ENCODE measurements around the gene B3GALT6.

The B3GALT6 gene

GRCh38 chr1:1215881-1216605 lies 16.0 kb upstream of the B3GALT6 start:
- ATAC-seq (replicated peaks; ENCODE audit: extremely low read depth, poor library complexity, severe bottlenecking) (no peak), DNase-seq (ENCODE audit: low spot score in 2 of 2) (no peak)
- Mint-ChIP-seq H3K36me3 (ENCODE audit: insufficient read depth) (peaks cover 26% of the 10 kb centered on the region), H3K4me1 (peaks cover 24% of the 10 kb centered on the region), H3K4me3 (peak overlapping the region; percentile 43), H3K27ac (ENCODE audit: low read depth) (peak overlapping the region; percentile 90), H3K9me3 (no peaks in the 10 kb centered on the region), H3K27me3 (no peaks in the 10 kb centered on the region)

GRCh38 chr1:1216770-1217620 lies 15.0 kb upstream of the B3GALT6 start:
- H3K4me1 Mint-ChIP-seq = peaks cover 24% of the 10 kb centered on the region
- H3K27ac Mint-ChIP-seq (ENCODE audit: low read depth) = peak overlapping the region; percentile 90
- H3K27me3 Mint-ChIP-seq = no peaks in the 10 kb centered on the region
- DNase-seq (ENCODE audit: low spot score in 2 of 2) (no peak), ATAC-seq (replicated peaks; ENCODE audit: extremely low read depth, poor library complexity, severe bottlenecking) (no peak)
- H3K36me3 Mint-ChIP-seq (ENCODE audit: insufficient read depth) = peaks cover 26% of the 10 kb centered on the region
- H3K9me3 Mint-ChIP-seq = no peaks in the 10 kb centered on the region
- H3K4me3 Mint-ChIP-seq = peak overlapping the region; percentile 43

GRCh38 chr1:1217621-1218523 lies 14.2 kb upstream of the B3GALT6 start:
- no peaks in the 10 kb centered on the region for H3K9me3 Mint-ChIP-seq
- DNase-seq (ENCODE audit: low spot score in 2 of 2) (no peak), ATAC-seq (replicated peaks; ENCODE audit: extremely low read depth, poor library complexity, severe bottlenecking) (no peak)
- H3K4me1 Mint-ChIP-seq = peaks cover 27% of the 10 kb centered on the region
- H3K36me3 Mint-ChIP-seq (ENCODE audit: insufficient read depth) = peaks cover 31% of the 10 kb centered on the region
- H3K27ac Mint-ChIP-seq (ENCODE audit: low read depth) = no peak overlapping the region
- no peaks in the 10 kb centered on the region for H3K27me3 Mint-ChIP-seq
- no peak overlapping the region for H3K4me3 Mint-ChIP-seq

GRCh38 chr1:1218524-1219200 lies 13.4 kb upstream of the B3GALT6 start:
- Mint-ChIP-seq H3K9me3 (no peaks in the 10 kb centered on the region), H3K36me3 (ENCODE audit: insufficient read depth) (peaks cover 36% of the 10 kb centered on the region), H3K27ac (ENCODE audit: low read depth) (no peak overlapping the region)

GRCh38 chr1:1219341-1219740 lies 12.7 kb upstream of the B3GALT6 start:
- ATAC-seq (replicated peaks; ENCODE audit: extremely low read depth, poor library complexity, severe bottlenecking) (no peak), DNase-seq (ENCODE audit: low spot score in 2 of 2) (no peak)
- Mint-ChIP-seq H3K27ac (ENCODE audit: low read depth) (peak overlapping the region; percentile 67), H3K4me1 (peaks cover 29% of the 10 kb centered on the region), H3K36me3 (ENCODE audit: insufficient read depth) (peaks cover 38% of the 10 kb centered on the region), H3K4me3 (no peak overlapping the region), H3K9me3 (no peaks in the 10 kb centered on the region), H3K27me3 (no peaks in the 10 kb centered on the region)

More at GRCh38 chr1:1218524-1219200, 13.4 kb upstream of the B3GALT6 start:
- DNase-seq (ENCODE audit: low spot score in 2 of 2) (no peak), ATAC-seq (replicated peaks; ENCODE audit: extremely low read depth, poor library complexity, severe bottlenecking) (no peak)
- peaks cover 32% of the 10 kb centered on the region for H3K4me1 Mint-ChIP-seq
- H3K27me3 Mint-ChIP-seq = no peaks in the 10 kb centered on the region
- no peak overlapping the region for H3K4me3 Mint-ChIP-seq

GRCh38 chr1:1220197-1220596 lies 11.8 kb upstream of the B3GALT6 start:
- Mint-ChIP-seq H3K4me1 (peaks cover 21% of the 10 kb centered on the region), H3K27ac (ENCODE audit: low read depth) (no peak overlapping the region), H3K9me3 (no peaks in the 10 kb centered on the region), H3K4me3 (no peak overlapping the region), H3K36me3 (ENCODE audit: insufficient read depth) (peaks cover 38% of the 10 kb centered on the region), H3K27me3 (no peaks in the 10 kb centered on the region)
- DNase-seq (ENCODE audit: low spot score in 2 of 2) (no peak), ATAC-seq (replicated peaks; ENCODE audit: extremely low read depth, poor library complexity, severe bottlenecking) (no peak)

GRCh38 chr1:1221887-1222574 lies 10.0 kb upstream of the B3GALT6 start:
- DNase-seq (ENCODE audit: low spot score in 2 of 2) (no peak), ATAC-seq (replicated peaks; ENCODE audit: extremely low read depth, poor library complexity, severe bottlenecking) (peak; percentile 11)
- no peak overlapping the region for H3K4me3 Mint-ChIP-seq
- H3K27ac Mint-ChIP-seq (ENCODE audit: low read depth) = peak overlapping the region; percentile 76
- no peaks in the 10 kb centered on the region for H3K9me3 Mint-ChIP-seq
- H3K27me3 Mint-ChIP-seq = no peaks in the 10 kb centered on the region
- peaks cover 38% of the 10 kb centered on the region for H3K36me3 Mint-ChIP-seq (ENCODE audit: insufficient read depth)
- H3K4me1 Mint-ChIP-seq = peaks cover 19% of the 10 kb centered on the region

- H3K9me3 Mint-ChIP-seq = no peaks in the 10 kb centered on the region
- H3K4me1 Mint-ChIP-seq = peaks cover 19% of the 10 kb centered on the region
- H3K27me3 Mint-ChIP-seq = no peaks in the 10 kb centered on the region
- ATAC-seq (replicated peaks; ENCODE audit: extremely low read depth, poor library complexity, severe bottlenecking) = no peak
- no peak for DNase-seq (ENCODE audit: low spot score in 2 of 2)
- H3K36me3 Mint-ChIP-seq (ENCODE audit: insufficient read depth) = peaks cover 39% of the 10 kb centered on the region
- H3K27ac Mint-ChIP-seq (ENCODE audit: low read depth) = peak overlapping the region; percentile 76
- H3K4me3 Mint-ChIP-seq = no peak overlapping the region
These were observed 9.3 kb upstream of the B3GALT6 start for GRCh38 chr1:1222575-1223225.

GRCh38 chr1:1223321-1223720 lies 8.7 kb upstream of the B3GALT6 start:
- ATAC-seq (replicated peaks; ENCODE audit: extremely low read depth, poor library complexity, severe bottlenecking) = no peak
- Mint-ChIP-seq H3K36me3 (ENCODE audit: insufficient read depth) (peaks cover 34% of the 10 kb centered on the region), H3K4me3 (no peak overlapping the region)

GRCh38 chr1:1223891-1224290 lies 8.1 kb upstream of the B3GALT6 start:
- Mint-ChIP-seq H3K9me3 (no peaks in the 10 kb centered on the region), H3K4me3 (no peak overlapping the region), H3K27me3 (no peaks in the 10 kb centered on the region), H3K4me1 (peaks cover 19% of the 10 kb centered on the region), H3K27ac (ENCODE audit: low read depth) (peak overlapping the region; percentile 76), H3K36me3 (ENCODE audit: insufficient read depth) (peaks cover 35% of the 10 kb centered on the region)
- ATAC-seq (replicated peaks; ENCODE audit: extremely low read depth, poor library complexity, severe bottlenecking) (no peak), DNase-seq (ENCODE audit: low spot score in 2 of 2) (no peak)

More at GRCh38 chr1:1223321-1223720, 8.7 kb upstream of the B3GALT6 start:
- DNase-seq (ENCODE audit: low spot score in 2 of 2) = no peak
- Mint-ChIP-seq H3K27me3 (no peaks in the 10 kb centered on the region), H3K27ac (ENCODE audit: low read depth) (peak overlapping the region; percentile 76), H3K4me1 (peaks cover 19% of the 10 kb centered on the region), H3K9me3 (no peaks in the 10 kb centered on the region)

GRCh38 chr1:1225238-1225845 lies 6.7 kb upstream of the B3GALT6 start:
- peaks cover 31% of the 10 kb centered on the region for H3K36me3 Mint-ChIP-seq (ENCODE audit: insufficient read depth)
- H3K9me3 Mint-ChIP-seq = no peaks in the 10 kb centered on the region
- H3K27ac Mint-ChIP-seq (ENCODE audit: low read depth) = no peak overlapping the region
- DNase-seq (ENCODE audit: low spot score in 2 of 2) (no peak), ATAC-seq (replicated peaks; ENCODE audit: extremely low read depth, poor library complexity, severe bottlenecking) (no peak)
- no peak overlapping the region for H3K4me3 Mint-ChIP-seq
- peaks cover 23% of the 10 kb centered on the region for H3K4me1 Mint-ChIP-seq
- no peaks in the 10 kb centered on the region for H3K27me3 Mint-ChIP-seq

Data from central memory CD8-positive, alpha-beta T cell (primary cell).